ENCODE measurements around the gene IL18BP.

IL18BP gene

GRCh38 chr11:71955898-71956456 is 42.7 kb upstream of the IL18BP start:
- Histone ChIP-seq H3K4me3 (ENCODE audit: low read length) (no peak overlapping the region), H3K27ac (ENCODE audit: low read depth, low read length) (no peak overlapping the region), H3K27me3 (ENCODE audit: control insufficient read depth, low read length) (no peaks in the 10 kb centered on the region), H3K9me2 (replicated peaks; ENCODE audit: control insufficient read depth, low read length) (no peaks in the 10 kb centered on the region), H3K9me3 (ENCODE audit: control insufficient read depth, insufficient read depth, low read length) (peaks cover 3% of the 10 kb centered on the region; the same call in 1 of the 2 replicates), H3K4me2 (ENCODE audit: low read length) (no peak overlapping the region), H3K36me3 (ENCODE audit: control insufficient read depth, low read length) (peaks cover 12% of the 10 kb centered on the region), H3K79me2 (ENCODE audit: control insufficient read depth, low read length) (peaks cover 26% of the 10 kb centered on the region), H3F3A (ENCODE audit: control insufficient read depth, insufficient read depth) (no peaks in the 10 kb centered on the region), H4K20me1 (ENCODE audit: control insufficient read depth, insufficient read depth, low read depth, low read length) (peaks cover 4% of the 10 kb centered on the region), H3K4me1 (ENCODE audit: control insufficient read depth, low read length) (peaks cover 13% of the 10 kb centered on the region)
- no peak for TF ChIP-seq EZH2phosphoT487 (IDR thresholded peaks at IDR 0.05; ENCODE audit: borderline replicate concordance, low read length)
- no peak for TF ChIP-seq CTCF (IDR thresholded peaks at IDR 0.05; ENCODE audit: low read depth, low read length, poor library complexity, severe bottlenecking)

DNA sequence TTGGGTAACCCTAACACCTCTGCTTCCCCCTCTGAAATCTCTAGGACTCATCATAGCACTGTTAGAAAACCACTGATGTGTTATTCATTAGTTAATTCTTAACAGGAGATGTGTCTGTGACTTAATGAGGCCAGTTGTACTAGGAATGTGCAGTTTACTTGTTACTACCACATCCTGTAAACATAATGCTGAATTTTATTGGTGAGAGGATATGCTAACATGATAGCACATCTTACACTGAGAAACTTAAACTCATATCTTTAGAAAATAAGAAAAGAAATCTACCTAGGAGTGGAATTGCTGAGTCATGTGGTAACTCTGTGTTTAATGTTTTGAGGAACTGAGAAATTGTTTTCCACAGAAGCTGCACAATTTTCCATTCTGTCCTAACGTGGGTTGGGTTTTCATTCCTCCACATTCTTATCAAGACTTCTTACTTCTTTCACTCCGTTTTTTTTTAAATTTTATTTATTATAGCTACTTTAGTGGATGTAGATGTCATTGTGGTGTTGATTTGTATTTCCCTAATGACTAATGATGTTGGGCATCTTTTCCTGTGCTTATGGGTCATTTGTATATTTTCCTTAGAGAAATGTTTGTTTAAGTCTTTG is 36.2 kb upstream of the IL18BP start:
- peaks cover 9% of the 10 kb centered on the region for H3K4me1 ChIP-seq (ENCODE audit: control insufficient read depth, low read length)
- no peak overlapping the region for H3K27ac ChIP-seq (ENCODE audit: low read depth, low read length)
- no peaks in the 10 kb centered on the region for H3K79me2 ChIP-seq (ENCODE audit: control insufficient read depth, low read length)
- no peaks in the 10 kb centered on the region for H4K20me1 ChIP-seq (ENCODE audit: control insufficient read depth, insufficient read depth, low read depth, low read length)
- H3K9me2 ChIP-seq (replicated peaks; ENCODE audit: control insufficient read depth, low read length), result no peaks in the 10 kb centered on the region
- peaks cover 3% of the 10 kb centered on the region; the same call in 1 of the 2 replicates for H3K9me3 ChIP-seq (ENCODE audit: control insufficient read depth, insufficient read depth, low read length)
- TF ChIP-seq CTCF (IDR thresholded peaks at IDR 0.05; ENCODE audit: low read depth, low read length, poor library complexity, severe bottlenecking) (no peak), EZH2phosphoT487 (IDR thresholded peaks at IDR 0.05; ENCODE audit: borderline replicate concordance, low read length) (no peak)
- H3K36me3 ChIP-seq (ENCODE audit: control insufficient read depth, low read length), result peaks cover 29% of the 10 kb centered on the region
- H3K4me3 ChIP-seq (ENCODE audit: low read length), result no peak overlapping the region
- no peaks in the 10 kb centered on the region for H3K27me3 ChIP-seq (ENCODE audit: control insufficient read depth, low read length)
- no peak overlapping the region for H3K4me2 ChIP-seq (ENCODE audit: low read length)
- H3F3A ChIP-seq (ENCODE audit: control insufficient read depth, insufficient read depth), result 0 out of 2 replicates have a peak, but pooled peaks cover 3% of the 10 kb centered on the region

- no peaks in the 10 kb centered on the region for H3K27me3 ChIP-seq (ENCODE audit: control insufficient read depth, low read length)
- peaks cover 9% of the 10 kb centered on the region for H3K4me1 ChIP-seq (ENCODE audit: control insufficient read depth, low read length)
- no peaks in the 10 kb centered on the region for H4K20me1 ChIP-seq (ENCODE audit: control insufficient read depth, insufficient read depth, low read depth, low read length)
- H3K79me2 ChIP-seq (ENCODE audit: control insufficient read depth, low read length), result no peaks in the 10 kb centered on the region
- peaks cover 3% of the 10 kb centered on the region; the same call in 1 of the 2 replicates for H3K9me3 ChIP-seq (ENCODE audit: control insufficient read depth, insufficient read depth, low read length)
- H3K4me3 ChIP-seq (ENCODE audit: low read length), result no peak overlapping the region
- TF ChIP-seq EZH2phosphoT487 (IDR thresholded peaks at IDR 0.05; ENCODE audit: borderline replicate concordance, low read length), result no peak
- no peak for TF ChIP-seq CTCF (IDR thresholded peaks at IDR 0.05; ENCODE audit: low read depth, low read length, poor library complexity, severe bottlenecking)
- H3F3A ChIP-seq (ENCODE audit: control insufficient read depth, insufficient read depth), result 0 out of 2 replicates have a peak, but pooled peaks cover 3% of the 10 kb centered on the region
- H3K36me3 ChIP-seq (ENCODE audit: control insufficient read depth, low read length), result peaks cover 34% of the 10 kb centered on the region
- H3K27ac ChIP-seq (ENCODE audit: low read depth, low read length), result no peak overlapping the region
- H3K4me2 ChIP-seq (ENCODE audit: low read length), result no peak overlapping the region
- H3K9me2 ChIP-seq (replicated peaks; ENCODE audit: control insufficient read depth, low read length), result no peaks in the 10 kb centered on the region
These were observed 35.2 kb upstream of the IL18BP start for GRCh38 chr11:71963468-71963867.

Measured in DOHH2 (cell line).